22Rv1 (cell line): ENCODE results near the gene PIP5K1B.

Experiments used
- H3K27ac ChIP-seq: fragments of 450-650 bp; 2 replicates; pipeline ENCODE4 v1.5.1; 2017
- ZFX ChIP-seq: fragments of 450-650 bp; IDR thresholded peaks from 2 replicates; pipeline ENCODE4 v1.6.1; 2017; ENCODE audit warnings: antibody characterized with exemption, borderline replicate concordance
- TF ChIP-seq, protein P1 (sequence below): fragments of 450-650 bp; IDR thresholded peaks from 2 replicates; pipeline ENCODE4 v1.5.1; 2017; ENCODE audit warnings: mild to moderate bottlenecking

Gene PIP5K1B

DNA sequence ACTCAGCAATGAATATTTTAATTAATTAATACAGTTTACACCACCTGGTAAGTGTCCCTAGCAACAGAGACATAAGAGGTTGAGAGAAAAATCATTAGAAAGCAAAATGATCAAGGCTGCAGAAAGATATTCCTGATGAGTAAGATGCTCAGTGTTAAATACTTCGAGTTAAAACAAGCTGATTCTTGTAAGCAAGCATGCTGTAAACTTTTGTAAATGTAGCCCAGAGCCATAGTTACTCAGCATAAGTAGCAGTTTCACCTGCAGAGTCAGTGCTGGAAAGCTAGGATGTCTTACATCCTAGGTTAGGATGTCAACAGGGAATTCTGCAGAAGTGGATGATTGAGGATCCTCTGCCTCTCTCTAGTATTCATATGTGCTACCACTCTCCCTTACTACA lies 304.7 kb downstream of the PIP5K1B start:
- TF ChIP-seq ZFX: no peak
- TF ChIP-seq, protein P1, sequence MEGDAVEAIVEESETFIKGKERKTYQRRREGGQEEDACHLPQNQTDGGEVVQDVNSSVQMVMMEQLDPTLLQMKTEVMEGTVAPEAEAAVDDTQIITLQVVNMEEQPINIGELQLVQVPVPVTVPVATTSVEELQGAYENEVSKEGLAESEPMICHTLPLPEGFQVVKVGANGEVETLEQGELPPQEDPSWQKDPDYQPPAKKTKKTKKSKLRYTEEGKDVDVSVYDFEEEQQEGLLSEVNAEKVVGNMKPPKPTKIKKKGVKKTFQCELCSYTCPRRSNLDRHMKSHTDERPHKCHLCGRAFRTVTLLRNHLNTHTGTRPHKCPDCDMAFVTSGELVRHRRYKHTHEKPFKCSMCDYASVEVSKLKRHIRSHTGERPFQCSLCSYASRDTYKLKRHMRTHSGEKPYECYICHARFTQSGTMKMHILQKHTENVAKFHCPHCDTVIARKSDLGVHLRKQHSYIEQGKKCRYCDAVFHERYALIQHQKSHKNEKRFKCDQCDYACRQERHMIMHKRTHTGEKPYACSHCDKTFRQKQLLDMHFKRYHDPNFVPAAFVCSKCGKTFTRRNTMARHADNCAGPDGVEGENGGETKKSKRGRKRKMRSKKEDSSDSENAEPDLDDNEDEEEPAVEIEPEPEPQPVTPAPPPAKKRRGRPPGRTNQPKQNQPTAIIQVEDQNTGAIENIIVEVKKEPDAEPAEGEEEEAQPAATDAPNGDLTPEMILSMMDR: no peak
- H3K27ac ChIP-seq: no peak overlapping the region

DNA sequence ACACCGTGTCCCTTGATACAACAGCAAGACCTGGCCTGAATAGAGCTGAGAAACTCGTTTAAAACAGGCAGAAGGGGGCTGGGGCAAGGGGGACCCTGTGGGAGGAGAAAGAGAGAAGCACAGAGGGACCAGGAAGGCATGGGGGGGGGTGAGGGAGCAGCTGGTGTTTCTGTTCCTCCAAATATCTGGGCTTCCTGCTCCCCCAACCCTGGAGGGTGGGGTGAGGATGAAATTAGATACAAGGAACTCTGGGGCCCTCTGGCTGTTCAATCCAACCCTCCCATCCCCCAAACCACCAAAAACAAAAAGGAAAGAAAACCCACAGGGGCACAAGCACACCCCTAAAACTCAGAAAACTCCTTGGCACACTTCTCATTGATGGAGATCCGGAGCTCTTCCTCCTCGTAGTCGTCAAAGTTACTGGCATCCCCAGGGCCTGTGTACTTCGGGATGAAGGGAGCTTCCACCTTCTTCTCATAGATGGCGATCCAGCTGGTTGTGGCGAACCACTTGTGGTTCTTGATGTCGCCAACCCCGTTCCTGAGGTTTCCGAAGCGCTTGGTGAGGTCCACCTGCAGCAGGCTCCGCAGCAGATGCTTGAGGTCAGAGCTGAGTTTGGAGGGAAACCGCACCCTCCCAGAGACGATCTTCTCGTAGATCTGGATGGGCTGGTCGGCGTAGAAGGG lies 307.8 kb downstream of the PIP5K1B start:
- H3K27ac ChIP-seq: no peak overlapping the region
- no peak for TF ChIP-seq ZFX
- TF ChIP-seq, protein P1: no peak

DNA sequence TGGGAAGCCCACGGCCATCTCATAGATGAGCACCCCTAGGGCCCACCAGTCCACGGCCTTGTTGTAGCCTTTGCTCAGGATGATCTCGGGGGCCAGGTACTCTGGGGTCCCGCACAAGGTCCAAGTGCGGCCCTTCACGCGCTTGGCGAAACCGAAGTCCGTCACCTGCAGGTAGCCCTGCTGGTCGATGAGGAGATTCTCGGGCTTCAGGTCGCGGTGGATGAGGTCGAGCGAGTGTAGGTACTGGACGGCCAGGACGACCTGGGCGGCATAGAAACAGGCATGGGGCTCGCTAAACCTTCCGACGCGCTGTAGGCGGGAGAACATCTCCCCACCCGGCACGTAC lies 308.3 kb downstream of the PIP5K1B start:
- no peak overlapping the region for H3K27ac ChIP-seq
- TF ChIP-seq ZFX: no peak
- TF ChIP-seq, protein P1: no peak

DNA sequence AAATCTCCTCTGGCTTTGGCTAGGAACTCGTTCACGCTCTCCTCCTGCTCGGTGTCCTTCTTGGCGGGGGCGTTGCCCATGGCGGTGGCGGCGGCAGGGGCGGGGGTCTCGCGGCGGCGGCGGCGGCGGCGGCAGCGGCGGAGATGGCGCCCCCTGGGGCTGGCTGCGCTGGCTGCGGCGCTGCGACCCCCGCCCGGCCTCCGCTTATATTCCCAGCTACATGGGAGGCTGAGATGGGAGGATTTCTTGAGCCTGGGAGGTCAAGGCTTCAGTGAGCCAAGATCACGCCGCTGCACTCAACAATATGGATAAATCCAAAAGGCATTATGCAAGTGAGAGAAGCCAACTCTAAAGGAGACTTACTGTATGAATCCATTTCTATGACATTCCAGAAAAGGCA lies 309.0 kb downstream of the PIP5K1B start, which contains the start of gene PRKACG:
Gene PRKACG, minus strand, starts transcription at position 101 of the 400 bp plus-strand sequence. Its CDS starts 21 bp downstream, at position 80.
- TF ChIP-seq ZFX: no peak
- TF ChIP-seq, protein P1: no peak
- no peak within 1 kb of the TSS for H3K27ac ChIP-seq

DNA sequence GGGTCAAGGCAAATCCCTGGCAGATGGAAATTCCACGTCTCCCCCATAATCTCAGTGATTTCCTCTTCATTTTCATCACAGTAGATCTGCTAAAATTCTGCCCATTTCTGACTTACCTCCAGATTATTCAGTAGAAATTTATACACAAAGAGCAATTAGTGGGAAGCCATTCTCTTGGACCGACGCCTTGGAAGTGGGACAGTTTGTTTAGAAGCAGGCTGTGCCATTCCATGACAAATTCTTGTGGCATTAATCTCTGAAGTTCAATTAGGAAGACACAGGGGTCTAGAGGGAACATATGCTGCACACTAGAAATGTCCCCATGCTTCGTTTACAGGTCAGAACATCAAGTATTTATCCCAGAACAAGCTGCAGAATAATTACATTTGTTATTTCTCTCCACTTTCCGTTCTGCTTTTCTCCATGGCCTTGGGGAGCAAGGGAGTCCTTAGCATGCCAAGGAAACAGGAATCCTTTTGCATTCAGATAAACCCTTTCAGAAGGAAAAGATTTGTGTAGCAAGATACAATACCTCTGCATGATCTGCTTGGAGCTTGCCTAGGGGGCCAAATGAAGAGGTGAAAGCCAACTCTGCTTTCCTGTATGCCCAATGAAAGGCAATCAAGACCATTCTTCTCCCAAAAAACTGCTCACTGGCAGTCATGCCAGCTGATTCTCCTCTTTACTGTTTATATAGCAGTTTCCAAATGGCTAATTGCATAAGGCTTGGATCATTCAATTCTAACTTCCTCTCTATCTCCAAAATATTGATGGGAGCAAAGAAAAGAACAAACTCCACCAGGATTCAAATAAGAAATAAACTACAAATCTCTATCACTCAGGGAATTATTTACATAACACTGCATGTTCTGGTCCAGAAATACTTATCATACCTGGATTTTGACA lies 311.4 kb downstream of the PIP5K1B start:
- TF ChIP-seq ZFX: no peak
- TF ChIP-seq, protein P1: no peak
- no peak overlapping the region for H3K27ac ChIP-seq

DNA sequence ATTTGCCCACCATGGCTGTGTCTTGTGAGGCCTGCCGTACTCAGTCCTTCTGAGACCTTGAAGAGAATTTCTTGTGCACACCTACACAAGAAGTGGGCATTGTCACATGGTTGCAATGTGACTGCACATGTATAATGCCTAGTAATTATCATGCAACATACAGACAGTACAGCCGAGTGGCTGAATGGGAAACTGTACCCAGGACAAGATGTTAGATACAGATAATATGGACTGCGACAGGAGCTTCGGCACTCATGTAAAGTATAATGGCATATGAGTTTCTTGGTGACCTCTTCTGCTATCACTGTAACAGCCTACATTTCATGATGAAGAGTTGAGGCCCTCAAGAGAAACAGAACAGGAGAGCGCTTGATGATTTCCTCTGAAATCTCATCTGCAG lies 313.7 kb downstream of the PIP5K1B start:
- no peak overlapping the region for H3K27ac ChIP-seq
- no peak for TF ChIP-seq ZFX
- TF ChIP-seq, protein P1: no peak

DNA sequence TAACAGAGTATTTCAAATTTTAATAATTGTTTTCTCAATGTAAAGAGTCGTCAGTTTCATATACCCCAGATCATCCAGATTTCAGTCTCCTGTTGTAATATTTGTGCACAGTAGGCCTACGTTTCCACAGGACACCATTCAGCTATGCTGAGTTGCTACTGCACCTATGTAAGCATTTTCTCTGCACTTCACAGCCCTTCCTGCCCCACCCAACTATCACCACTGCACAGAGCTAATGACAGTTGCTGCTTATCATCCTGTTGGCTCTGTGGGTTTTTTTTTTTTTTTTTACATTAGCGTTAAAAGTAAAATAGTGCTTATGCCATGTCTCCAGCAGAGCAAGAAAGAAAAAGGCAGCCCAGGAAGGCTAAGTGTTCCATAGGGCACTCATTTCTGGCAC lies 314.8 kb downstream of the PIP5K1B start:
- TF ChIP-seq, protein P1: no peak
- TF ChIP-seq ZFX: no peak
- H3K27ac ChIP-seq: no peak overlapping the region
